HEK293 (cell line): ENCODE measurements around the gene PRF1.

ENCODE experiments used
- CTCF ChIA-PET: fragments of 350-600 bp; formaldehyde crosslinking; extraction: SDS; loops from one replicate; lab custom pipeline; 2021; ENCODE audit warnings: antibody characterized with exemption; lab: Yijun Ruan, JAX
- POLR2A ChIA-PET: fragments of 300-600 bp; formaldehyde crosslinking; extraction: SDS; loops from one replicate; lab custom pipeline; 2020; ENCODE audit warnings: antibody characterized with exemption, inconsistent platforms; lab: Yijun Ruan, JAX
- H3K27ac ChIP-seq: fragments of 200-500 bp; sonication (Bioruptor generic); 2 replicates; pipeline ENCODE4 v1.5.1; 2014; ENCODE audit warnings: low read depth, low read length, control low read depth, inconsistent platforms; ENCODE audit errors: extremely low read depth
- H3K36me3 ChIP-seq, 2 experiments: fragments of 200-500 bp in 1 of 2; sonication (Bioruptor generic) in 1 of 2; 1 replicate in 1 of 2; 2 replicates in 1 of 2; pipeline ENCODE4 v1.5.1; 2014 to 2017; ENCODE audit warnings: inconsistent platforms in 2 of 2, low read length in 2 of 2; ENCODE audit not compliant: control insufficient read depth in 2 of 2, insufficient read depth in 1 of 2
- H3K4me1 ChIP-seq: fragments of 200-500 bp; sonication (Bioruptor generic); 2 replicates; pipeline ENCODE4 v1.5.1; 2014; ENCODE audit warnings: mild to moderate bottlenecking, low read length, inconsistent platforms; ENCODE audit not compliant: control insufficient read depth, insufficient read depth
- H3K4me3 ChIP-seq: 2 replicates; pipeline ENCODE4 v1.5.1; 2011; ENCODE audit warnings: low read depth, mild to moderate bottlenecking, control low read depth, low read length, moderate library complexity
- H3K9me3 ChIP-seq: fragments of 200-500 bp; sonication (Bioruptor generic); 2 replicates; pipeline ENCODE4 v1.5.1; 2014; ENCODE audit warnings: low read depth, low read length, inconsistent platforms; ENCODE audit not compliant: control insufficient read depth, insufficient read depth
- EGR2 ChIP-seq: fragments of 450-650 bp; formaldehyde crosslinking; IDR thresholded peaks from 2 replicates; pipeline ENCODE4 v1.5.1; 2016; ENCODE audit warnings: low read depth, missing biosample characterization, missing genetic modification characterization
- FEZF1 ChIP-seq: fragments of 450-650 bp; formaldehyde crosslinking; IDR thresholded peaks from 2 replicates; pipeline ENCODE4 v1.5.1; 2016; ENCODE audit warnings: missing biosample characterization, missing genetic modification characterization
- KLF10 ChIP-seq: fragments of 450-650 bp; IDR thresholded peaks from 2 replicates; pipeline ENCODE4 v1.5.1; 2018; ENCODE audit warnings: missing biosample characterization, mild to moderate bottlenecking, missing genetic modification characterization
- KLF8 ChIP-seq: fragments of 450-650 bp; formaldehyde crosslinking; IDR thresholded peaks from 2 replicates; pipeline ENCODE4 v1.5.1; 2016; ENCODE audit warnings: missing biosample characterization, missing genetic modification characterization
- KLF9 ChIP-seq: fragments of 450-650 bp; formaldehyde crosslinking; IDR thresholded peaks from 2 replicates; pipeline ENCODE4 v1.5.1; 2016; ENCODE audit warnings: missing biosample characterization, missing genetic modification characterization, low read depth
- PRDM10 ChIP-seq: fragments of 450-650 bp; formaldehyde crosslinking; IDR thresholded peaks from 2 replicates; pipeline ENCODE4 v1.5.1; 2016; ENCODE audit warnings: missing biosample characterization, missing genetic modification characterization
- PRDM6 ChIP-seq: fragments of 450-650 bp; formaldehyde crosslinking; IDR thresholded peaks from 2 replicates; pipeline ENCODE4 v1.5.1; 2017; ENCODE audit warnings: missing biosample characterization, missing genetic modification characterization
- SETDB1 ChIP-seq: IDR thresholded peaks from one replicate; pipeline ENCODE4 v1.6.1; 2017; ENCODE audit warnings: mild to moderate bottlenecking, low read length, moderate library complexity, mixed read lengths; ENCODE audit not compliant: insufficient read length
- SP2 ChIP-seq: fragments of 450-650 bp; formaldehyde crosslinking; IDR thresholded peaks from 2 replicates; pipeline ENCODE4 v1.5.1; 2016; ENCODE audit warnings: missing biosample characterization, missing genetic modification characterization
- TRIM28 ChIP-seq: IDR thresholded peaks from 2 replicates; pipeline ENCODE4 v1.6.1; 2011; ENCODE audit warnings: low read length, control low read depth, borderline replicate concordance
- ZBTB7A ChIP-seq: fragments of 450-650 bp; formaldehyde crosslinking; IDR thresholded peaks from 2 replicates; pipeline ENCODE4 v1.5.1; 2016; ENCODE audit warnings: low read depth, missing biosample characterization, missing genetic modification characterization
- ZFHX2 ChIP-seq: fragments of 450-650 bp; formaldehyde crosslinking; conservative IDR thresholded peaks from 2 replicates; pipeline ENCODE4 v1.5.1; 2016; ENCODE audit warnings: missing biosample characterization, missing genetic modification characterization
- ZFP41 ChIP-seq: fragments of 450-650 bp; formaldehyde crosslinking; IDR thresholded peaks from 2 replicates; pipeline ENCODE4 v1.5.1; 2016; ENCODE audit warnings: missing biosample characterization, missing genetic modification characterization, borderline replicate concordance
- ZNF10 ChIP-seq: fragments of 450-650 bp; formaldehyde crosslinking; IDR thresholded peaks from 2 replicates; pipeline ENCODE4 v1.5.1; 2017; ENCODE audit warnings: missing biosample characterization, missing genetic modification characterization
- ZNF121 ChIP-seq: fragments of 450-650 bp; formaldehyde crosslinking; IDR thresholded peaks from 2 replicates; pipeline ENCODE4 v1.5.1; 2016; ENCODE audit warnings: missing biosample characterization, missing genetic modification characterization
- ZNF138 ChIP-seq: fragments of 450-650 bp; formaldehyde crosslinking; IDR thresholded peaks from 2 replicates; pipeline ENCODE4 v1.5.1; 2016; ENCODE audit warnings: missing biosample characterization, missing genetic modification characterization, borderline replicate concordance
- ZNF16 ChIP-seq: fragments of 450-650 bp; formaldehyde crosslinking; IDR thresholded peaks from 2 replicates; pipeline ENCODE4 v1.5.1; 2016; ENCODE audit warnings: low read depth, missing biosample characterization, missing genetic modification characterization
- ZNF169 ChIP-seq: fragments of 450-650 bp; formaldehyde crosslinking; IDR thresholded peaks from 2 replicates; pipeline ENCODE4 v1.5.1; 2016; ENCODE audit warnings: missing biosample characterization, missing genetic modification characterization
- ZNF335 ChIP-seq: fragments of 450-650 bp; formaldehyde crosslinking; conservative IDR thresholded peaks from 2 replicates; pipeline ENCODE4 v1.5.1; 2016; ENCODE audit warnings: missing biosample characterization, missing genetic modification characterization
- ZNF394 ChIP-seq: fragments of 450-650 bp; formaldehyde crosslinking; IDR thresholded peaks from 2 replicates; pipeline ENCODE4 v1.5.1; 2016; ENCODE audit warnings: missing biosample characterization, missing genetic modification characterization, mild to moderate bottlenecking, moderate library complexity, borderline replicate concordance
- ZNF404 ChIP-seq: fragments of 450-650 bp; formaldehyde crosslinking; IDR thresholded peaks from 2 replicates; pipeline ENCODE4 v1.5.1; 2017; ENCODE audit warnings: missing biosample characterization, missing genetic modification characterization
- ZNF426 ChIP-seq: fragments of 450-650 bp; formaldehyde crosslinking; IDR thresholded peaks from 2 replicates; pipeline ENCODE4 v1.5.1; 2017; ENCODE audit warnings: missing biosample characterization, missing genetic modification characterization, mild to moderate bottlenecking, inconsistent platforms, moderate library complexity
- ZNF501 ChIP-seq: fragments of 450-650 bp; formaldehyde crosslinking; IDR thresholded peaks from 2 replicates; pipeline ENCODE4 v1.5.1; 2016; ENCODE audit warnings: missing biosample characterization, missing genetic modification characterization
- ZNF558 ChIP-seq: fragments of 450-650 bp; formaldehyde crosslinking; IDR thresholded peaks from 2 replicates; pipeline ENCODE4 v1.5.1; 2016; ENCODE audit warnings: missing biosample characterization, missing genetic modification characterization
- ZNF561 ChIP-seq: fragments of 450-650 bp; IDR thresholded peaks from 2 replicates; pipeline ENCODE4 v1.5.1; 2018; ENCODE audit warnings: missing biosample characterization, missing genetic modification characterization, borderline replicate concordance
- ZNF571 ChIP-seq: fragments of 450-650 bp; formaldehyde crosslinking; IDR thresholded peaks from 2 replicates; pipeline ENCODE4 v1.5.0; 2017; ENCODE audit warnings: missing biosample characterization, missing genetic modification characterization
- ZNF600 ChIP-seq: fragments of 450-650 bp; formaldehyde crosslinking; IDR thresholded peaks from 2 replicates; pipeline ENCODE4 v1.5.1; 2016; ENCODE audit warnings: missing biosample characterization, missing genetic modification characterization
- ZNF624 ChIP-seq: fragments of 450-650 bp; formaldehyde crosslinking; IDR thresholded peaks from 2 replicates; pipeline ENCODE4 v1.5.1; 2017; ENCODE audit warnings: missing biosample characterization, missing genetic modification characterization
- ZNF629 ChIP-seq: fragments of 450-650 bp; formaldehyde crosslinking; IDR thresholded peaks from 2 replicates; pipeline ENCODE4 v1.5.1; 2017; ENCODE audit warnings: missing biosample characterization, missing genetic modification characterization
- ZNF670 ChIP-seq: fragments of 450-650 bp; formaldehyde crosslinking; IDR thresholded peaks from 2 replicates; pipeline ENCODE4 v1.5.1; 2016; ENCODE audit warnings: missing biosample characterization, missing genetic modification characterization, low read depth

PRF1 gene

GRCh38 chr10:70579234-70580002 is 23.1 kb downstream of the PRF1 start:
- Histone ChIP-seq H3K9me3 (no peaks in the 10 kb centered on the region), H3K27ac (no peak overlapping the region), H3K36me3 (no peaks in the 10 kb centered on the region), H3K4me1 (peaks cover 9% of the 10 kb centered on the region), H3K4me3 (no peak overlapping the region)
- POLR2A ChIA-PET, result no interaction called here
- CTCF ChIA-PET, result no interaction called here
- TF ChIP-seq SP2 (tag by site-specific recombination), result 0 out of 2 replicates have a peak, but pooled peaks have one; percentile 8
- TF ChIP-seq ZNF121 (tag by site-specific recombination), result peak; percentile 27; the same call in 1 of the 2 replicates
- no peak for TF ChIP-seq ZNF558 (tag by site-specific recombination)
- TF ChIP-seq KLF9 (tag by site-specific recombination), result no peak

GRCh38 chr10:70578371-70578947 is 24.1 kb downstream of the PRF1 start:
- no peak overlapping the region for H3K4me3 ChIP-seq
- ChIA-PET CTCF (interaction anchor here (1.0 to 1.1 kb wide), 2 partner anchors 19 to 118 kb away, joined by 5 to 6 read pairs; no protein-coding TSS in a partner anchor), POLR2A (no interaction called here)
- no peak for TF ChIP-seq ZNF138 (tag by site-specific recombination)
- TF ChIP-seq ZNF16, result no peak
- no peak for TF ChIP-seq ZNF169 (tag by site-specific recombination)
- TF ChIP-seq ZFP41, result no peak
- no peak for TF ChIP-seq ZNF624 (tag by site-specific recombination)
- no peak for TF ChIP-seq ZNF670
- no peak for TF ChIP-seq ZNF335 (tag by site-specific recombination)
- TF ChIP-seq KLF8 (tag by site-specific recombination), result no peak
- TF ChIP-seq ZNF561, result no peak
- 0 out of 2 replicates have a peak, but pooled peaks have one; percentile 29 for TF ChIP-seq PRDM6 (tag by site-specific recombination)
- no peak for TF ChIP-seq FEZF1 (tag by site-specific recombination)
- 0 out of 2 replicates have a peak, but pooled peaks have one; percentile 28 for TF ChIP-seq ZNF629
- TF ChIP-seq ZNF10, result no peak
- peak; percentile 89 for TF ChIP-seq ZFHX2 (tag by site-specific recombination)
- TF ChIP-seq TRIM28, result no peak
- TF ChIP-seq EGR2 (tag by site-specific recombination), result peak; percentile 89
- TF ChIP-seq ZNF600 (tag by site-specific recombination), result no peak
- TF ChIP-seq ZBTB7A (tag by site-specific recombination), result no peak
- TF ChIP-seq SETDB1, result no peak
- peak; percentile 77 for TF ChIP-seq PRDM10
- no peak for TF ChIP-seq ZNF501 (tag by site-specific recombination)
- TF ChIP-seq ZNF571 (tag by site-specific recombination), result no peak
- no peak for TF ChIP-seq KLF10
- no peak for TF ChIP-seq ZNF404
- no peak for TF ChIP-seq ZNF394 (tag by site-specific recombination)
- no peak for TF ChIP-seq ZNF426 (tag by site-specific recombination)

More at GRCh38 chr10:70578371-70578947, 24.1 kb downstream of the PRF1 start:
- peaks cover 9% of the 10 kb centered on the region; the same call in 1 of the 2 replicates for H3K4me1 ChIP-seq
- no peaks in the 10 kb centered on the region for H3K9me3 ChIP-seq
- H3K27ac ChIP-seq, result no peak overlapping the region
- H3K36me3 ChIP-seq, result no peaks in the 10 kb centered on the region
